Stimulated activated CD4-positive, alpha-beta T cell treated with anti-CD3 and anti-CD28 coated beads, Interleukin-1b, Interleukin-23, amount 100 ng/mL, for 24 hours (primary cell): ENCODE data around the gene TDRD9.
"Not testable (repeated sequence)": the region's sequence is repeated elsewhere in the genome, so short reads cannot be mapped to it uniquely, and the experiment has no call there.

Source experiments
- DNase-seq, 4 experiments: peaks; one replicate each; pipeline ENCODE4 v3.0.0-alpha.2; 2020; ENCODE audit warnings: low read depth in 4 of 4, low spot score in 1 of 4

TDRD9 gene, protein sequence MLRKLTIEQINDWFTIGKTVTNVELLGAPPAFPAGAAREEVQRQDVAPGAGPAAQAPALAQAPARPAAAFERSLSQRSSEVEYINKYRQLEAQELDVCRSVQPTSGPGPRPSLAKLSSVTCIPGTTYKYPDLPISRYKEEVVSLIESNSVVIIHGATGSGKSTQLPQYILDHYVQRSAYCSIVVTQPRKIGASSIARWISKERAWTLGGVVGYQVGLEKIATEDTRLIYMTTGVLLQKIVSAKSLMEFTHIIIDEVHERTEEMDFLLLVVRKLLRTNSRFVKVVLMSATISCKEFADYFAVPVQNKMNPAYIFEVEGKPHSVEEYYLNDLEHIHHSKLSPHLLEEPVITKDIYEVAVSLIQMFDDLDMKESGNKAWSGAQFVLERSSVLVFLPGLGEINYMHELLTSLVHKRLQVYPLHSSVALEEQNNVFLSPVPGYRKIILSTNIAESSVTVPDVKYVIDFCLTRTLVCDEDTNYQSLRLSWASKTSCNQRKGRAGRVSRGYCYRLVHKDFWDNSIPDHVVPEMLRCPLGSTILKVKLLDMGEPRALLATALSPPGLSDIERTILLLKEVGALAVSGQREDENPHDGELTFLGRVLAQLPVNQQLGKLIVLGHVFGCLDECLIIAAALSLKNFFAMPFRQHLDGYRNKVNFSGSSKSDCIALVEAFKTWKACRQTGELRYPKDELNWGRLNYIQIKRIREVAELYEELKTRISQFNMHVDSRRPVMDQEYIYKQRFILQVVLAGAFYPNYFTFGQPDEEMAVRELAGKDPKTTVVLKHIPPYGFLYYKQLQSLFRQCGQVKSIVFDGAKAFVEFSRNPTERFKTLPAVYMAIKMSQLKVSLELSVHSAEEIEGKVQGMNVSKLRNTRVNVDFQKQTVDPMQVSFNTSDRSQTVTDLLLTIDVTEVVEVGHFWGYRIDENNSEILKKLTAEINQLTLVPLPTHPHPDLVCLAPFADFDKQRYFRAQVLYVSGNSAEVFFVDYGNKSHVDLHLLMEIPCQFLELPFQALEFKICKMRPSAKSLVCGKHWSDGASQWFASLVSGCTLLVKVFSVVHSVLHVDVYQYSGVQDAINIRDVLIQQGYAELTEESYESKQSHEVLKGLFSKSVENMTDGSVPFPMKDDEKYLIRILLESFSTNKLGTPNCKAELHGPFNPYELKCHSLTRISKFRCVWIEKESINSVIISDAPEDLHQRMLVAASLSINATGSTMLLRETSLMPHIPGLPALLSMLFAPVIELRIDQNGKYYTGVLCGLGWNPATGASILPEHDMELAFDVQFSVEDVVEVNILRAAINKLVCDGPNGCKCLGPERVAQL (N-terminal part only)

DNA sequence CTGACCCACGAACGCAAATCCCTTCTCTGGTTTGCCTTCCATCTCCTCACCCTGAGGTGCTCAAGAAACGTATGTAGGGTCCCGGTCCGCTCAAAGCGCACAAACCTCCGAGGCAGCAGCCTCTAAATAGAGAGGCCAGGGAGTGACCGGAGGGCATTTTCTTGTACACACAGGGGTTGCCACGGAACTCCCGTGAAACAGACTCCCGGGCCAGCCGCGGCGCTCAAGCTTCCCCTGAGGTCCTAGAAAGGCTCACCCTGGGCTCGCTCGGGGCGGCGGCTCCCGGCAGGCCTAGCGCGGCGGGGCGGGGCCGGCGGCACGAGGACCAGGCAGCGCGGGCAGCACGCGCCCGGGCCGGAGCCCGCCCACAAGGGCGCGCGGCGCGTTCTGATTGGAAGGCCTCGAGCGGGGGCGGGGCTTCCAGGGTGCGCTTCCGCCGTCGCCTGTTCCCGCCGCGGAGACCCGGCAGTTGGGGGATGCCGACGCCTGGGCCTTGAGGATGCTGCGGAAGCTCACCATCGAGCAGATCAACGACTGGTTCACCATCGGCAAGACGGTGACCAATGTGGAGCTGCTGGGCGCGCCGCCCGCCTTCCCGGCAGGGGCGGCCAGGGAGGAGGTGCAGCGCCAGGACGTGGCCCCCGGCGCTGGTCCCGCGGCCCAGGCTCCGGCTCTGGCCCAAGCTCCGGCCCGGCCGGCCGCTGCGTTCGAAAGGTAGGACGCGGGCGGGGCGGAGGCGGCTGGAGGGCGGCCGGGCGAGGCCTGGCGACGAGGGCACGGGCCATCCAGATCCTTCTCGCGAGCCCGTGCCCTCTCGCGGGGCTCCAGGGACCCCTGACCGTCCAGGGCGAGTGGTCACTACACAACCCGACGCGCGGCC, at the start of gene TDRD9:
TDRD9 (plus strand) TSS at position 446 of the 880 bp plus-strand sequence; CDS start at position 500, 54 bp downstream.
- no peak for DNase-seq

DNA sequence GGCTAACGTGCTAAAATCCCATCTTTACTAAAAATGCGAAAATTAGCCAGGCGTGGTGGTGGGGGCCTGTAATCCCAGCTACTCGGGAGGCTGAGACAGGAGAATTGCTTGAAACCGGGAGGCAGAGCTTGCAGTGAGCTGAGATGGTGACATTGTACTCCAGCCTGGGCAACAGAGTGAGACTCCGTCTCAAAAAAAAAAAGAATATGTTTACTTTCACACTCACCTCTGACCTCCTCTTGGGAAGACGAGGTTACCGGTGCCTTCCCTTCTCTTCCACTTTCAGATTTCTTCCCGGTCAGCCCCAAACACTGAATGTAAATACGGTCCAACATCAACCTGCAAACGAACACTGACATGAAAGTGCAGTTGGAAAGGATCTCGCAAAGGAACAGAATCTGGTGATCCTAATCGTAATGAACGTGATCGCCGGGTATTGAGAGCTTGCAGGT, 49.1 kb upstream of the TDRD9 start:
- no peak for DNase-seq

- DNase-seq: no peak
These were observed 48.5 kb upstream of the TDRD9 start for GRCh38 chr14:103879570-103880347.

GRCh38 chr14:103880348-103881267, 47.6 kb upstream of the TDRD9 start:
- no peak for DNase-seq

GRCh38 chr14:103881268-103882201, 46.7 kb upstream of the TDRD9 start:
- DNase-seq: no peak

DNA sequence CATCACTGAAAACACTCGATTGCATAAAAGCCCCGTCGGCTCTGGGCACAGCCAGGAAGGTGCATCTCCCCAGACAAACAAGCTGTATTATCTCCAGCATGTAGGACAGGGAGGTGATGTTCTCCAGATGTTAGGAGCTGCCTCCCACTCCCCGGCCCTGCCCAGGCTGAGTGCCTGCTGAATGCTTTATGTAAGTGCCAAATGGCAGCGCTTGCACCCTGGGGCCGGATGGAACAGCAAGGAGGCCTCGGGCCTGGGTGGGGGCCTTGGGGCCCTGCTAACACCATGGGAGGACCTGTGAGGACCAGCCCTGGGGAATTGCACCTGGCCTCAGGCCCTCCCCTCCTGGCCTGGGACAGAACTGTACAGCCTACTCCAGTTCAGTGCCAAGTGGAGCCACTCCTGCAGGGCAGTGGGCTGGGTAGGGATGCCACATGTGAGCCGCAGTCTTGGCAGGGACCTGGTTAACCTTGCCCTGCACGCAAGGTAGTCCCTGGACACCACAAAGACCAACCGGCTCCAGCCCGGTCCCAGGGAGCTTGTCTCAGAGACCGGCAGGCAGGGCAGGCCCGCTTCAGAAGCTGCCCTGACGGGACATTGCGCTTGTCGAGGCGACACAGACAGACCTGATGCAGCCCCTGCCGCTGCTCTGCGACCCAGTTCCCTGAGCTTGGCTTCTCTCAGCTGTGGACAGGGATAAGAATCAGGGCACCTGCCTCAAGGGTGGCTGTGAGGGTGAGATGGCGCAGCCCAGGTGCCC, 45.6 kb upstream of the TDRD9 start:
- DNase-seq: no peak

DNA sequence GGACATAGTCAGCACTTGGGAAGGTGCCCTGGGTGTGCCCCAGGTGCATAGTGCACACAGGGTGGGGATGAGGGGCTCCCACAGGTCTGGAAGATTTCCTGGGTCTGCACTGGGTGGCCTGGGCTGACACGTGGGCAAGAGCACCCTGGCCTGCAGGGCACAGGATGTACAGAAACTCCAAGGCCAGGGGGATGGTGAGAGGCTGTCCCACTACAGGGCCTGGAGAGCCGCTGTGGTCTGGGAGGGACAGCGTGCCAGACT, 45.1 kb upstream of the TDRD9 start:
- no peak for DNase-seq

DNA sequence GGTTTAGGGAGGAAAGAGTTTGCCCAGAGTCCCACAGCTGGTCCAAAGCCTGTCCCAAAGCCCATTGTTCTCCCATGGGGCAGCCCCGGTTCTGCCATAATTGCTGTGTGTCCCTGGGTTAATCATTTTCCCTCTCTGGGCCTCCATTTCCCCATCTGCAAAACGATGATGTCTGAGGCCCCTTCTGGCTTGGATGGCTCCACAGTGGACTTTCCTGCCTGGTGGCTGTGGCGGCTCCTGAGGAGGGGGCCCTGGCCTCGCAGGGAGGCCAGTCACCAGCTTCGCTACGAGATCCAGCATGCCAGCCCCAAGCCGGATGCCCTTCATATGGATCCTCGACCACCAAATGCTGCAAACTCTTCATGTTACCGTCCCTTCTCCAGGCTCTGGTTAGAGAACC, 43.4 kb upstream of the TDRD9 start:
- DNase-seq: no peak

DNA sequence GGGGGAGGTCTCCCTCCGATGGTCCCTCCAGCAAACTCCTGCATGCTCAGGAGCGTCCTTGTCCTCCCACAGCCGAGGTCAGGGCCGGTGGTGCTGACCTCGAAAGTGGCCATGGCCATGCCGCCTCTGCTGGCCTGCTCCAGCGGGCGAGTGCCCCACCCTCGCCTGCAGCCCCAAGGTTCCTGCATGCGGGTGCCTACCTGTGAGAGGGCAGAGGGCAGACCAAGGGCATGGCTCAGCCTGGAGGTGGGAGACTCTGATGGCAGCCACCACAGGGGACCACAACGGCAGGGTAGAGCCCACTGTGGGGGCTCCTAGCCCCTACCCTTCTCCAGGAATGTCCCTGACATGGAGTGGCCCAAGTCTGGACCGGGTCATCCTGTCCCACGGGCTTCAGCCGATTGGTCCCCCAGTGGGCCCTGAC, 42.7 kb upstream of the TDRD9 start:
- DNase-seq: no peak

GRCh38 chr14:103886304-103887169, 41.7 kb upstream of the TDRD9 start:
- DNase-seq: no peak

GRCh38 chr14:103887170-103887501, 41.1 kb upstream of the TDRD9 start:
- no peak for DNase-seq

DNA sequence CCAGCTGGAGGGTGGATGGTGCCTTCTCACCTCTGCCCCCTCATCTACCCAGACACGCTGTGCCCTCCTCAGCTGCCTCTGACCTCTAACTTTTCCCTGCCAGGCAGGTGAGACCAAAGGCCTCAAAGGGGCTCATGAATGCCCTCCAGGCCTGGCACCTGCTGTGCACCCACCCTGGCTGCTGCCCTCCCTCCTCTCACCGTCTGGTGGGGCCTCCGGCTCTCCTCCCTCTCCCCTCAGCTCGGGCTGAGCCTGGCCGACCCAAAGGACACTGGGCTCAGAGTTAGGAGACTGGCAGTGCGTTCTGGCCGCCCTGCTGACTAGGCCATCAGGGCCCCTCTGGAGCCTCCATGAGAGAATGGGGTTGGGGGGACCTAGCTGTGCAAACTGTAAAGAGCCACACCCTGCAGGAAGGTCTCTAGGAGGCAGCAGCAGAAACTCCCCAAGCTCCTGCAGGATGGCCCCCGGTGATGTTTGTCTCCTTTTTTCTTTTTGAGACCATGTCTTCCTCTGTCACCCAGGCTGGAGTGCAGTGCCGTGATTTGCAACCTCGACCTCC, 40.6 kb upstream of the TDRD9 start:
- no peak for DNase-seq

GRCh38 chr14:103889002-103889312, 39.3 kb upstream of the TDRD9 start:
- DNase-seq: not testable (repeated sequence)

DNA sequence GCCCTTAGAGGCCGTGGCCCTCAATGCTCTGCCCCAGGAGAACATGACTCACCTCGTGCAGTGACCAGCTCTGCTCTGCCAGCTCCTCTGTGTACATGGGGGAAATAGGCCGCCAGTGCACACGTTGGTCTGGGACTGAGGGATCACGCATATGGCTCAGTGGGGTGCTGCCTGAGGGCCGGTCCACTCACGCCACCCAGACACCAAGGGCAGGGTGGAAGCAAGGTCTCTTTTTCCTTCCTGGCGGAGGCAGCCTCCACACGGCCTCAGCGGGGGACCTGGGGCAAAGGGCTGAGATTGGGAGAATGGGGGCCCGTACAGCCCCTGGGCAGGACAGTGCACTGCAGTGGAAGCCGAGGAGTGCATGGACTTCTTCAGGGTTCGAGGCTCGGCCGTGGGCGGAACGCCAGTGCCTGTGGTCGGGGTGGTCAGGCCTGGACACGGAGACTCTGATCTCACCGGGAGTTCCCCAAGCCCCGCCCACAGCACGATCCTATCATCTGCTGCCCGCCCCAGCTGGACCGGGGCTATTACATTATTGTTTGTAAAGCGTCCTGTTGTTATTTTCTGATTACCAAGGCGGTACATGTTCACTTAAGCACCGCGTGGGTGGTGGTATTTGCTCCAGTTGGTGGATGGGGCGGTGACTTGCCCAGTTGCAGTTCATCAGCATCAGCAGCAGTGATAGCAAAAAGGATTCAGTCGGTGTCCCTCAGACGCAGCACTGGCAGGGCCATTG, 38.8 kb upstream of the TDRD9 start:
- DNase-seq: no peak

DNA sequence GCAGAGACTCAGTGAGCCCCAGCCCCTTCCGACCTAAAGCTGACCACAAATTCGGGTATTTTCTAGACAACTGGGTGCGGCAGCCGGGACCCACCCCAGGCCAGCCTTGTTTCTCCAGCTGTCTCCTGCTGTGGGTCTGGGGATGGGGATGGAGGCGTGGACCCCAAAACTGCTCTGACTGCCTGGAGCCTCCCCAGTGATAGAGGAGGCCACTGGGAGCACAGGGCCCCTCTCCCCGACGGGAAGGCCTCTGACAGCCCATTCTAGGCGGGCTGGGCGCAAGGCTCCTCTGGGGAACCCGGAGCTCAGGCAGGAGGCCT, 38.2 kb upstream of the TDRD9 start:
- no peak for DNase-seq
